GM13976 (cell line): ENCODE data around the gene LAPTM4A.

Experiments used
- DNase-seq: peaks from one replicate; pipeline ENCODE4 v3.0.0; 2012; ENCODE audit warnings: low spot score
- CTCF ChIP-seq: IDR thresholded peaks from 2 replicates; pipeline ENCODE4 v1.5.1; 2012; ENCODE audit warnings: borderline replicate concordance, mild to moderate bottlenecking; ENCODE audit not compliant: insufficient read depth; ENCODE audit errors: extremely low read depth, missing control alignments, control extremely low read depth
- in situ Hi-C: fragments of 300-500 bp; cut with MboI; formaldehyde crosslinking; loops from one replicate; pipeline ENCODE4 v1.12.0; 2022; ENCODE audit warnings: low sequenced_read_pairs, mixed read lengths, inconsistent platforms; ENCODE audit not compliant: unreplicated experiment

The LAPTM4A gene

DNA sequence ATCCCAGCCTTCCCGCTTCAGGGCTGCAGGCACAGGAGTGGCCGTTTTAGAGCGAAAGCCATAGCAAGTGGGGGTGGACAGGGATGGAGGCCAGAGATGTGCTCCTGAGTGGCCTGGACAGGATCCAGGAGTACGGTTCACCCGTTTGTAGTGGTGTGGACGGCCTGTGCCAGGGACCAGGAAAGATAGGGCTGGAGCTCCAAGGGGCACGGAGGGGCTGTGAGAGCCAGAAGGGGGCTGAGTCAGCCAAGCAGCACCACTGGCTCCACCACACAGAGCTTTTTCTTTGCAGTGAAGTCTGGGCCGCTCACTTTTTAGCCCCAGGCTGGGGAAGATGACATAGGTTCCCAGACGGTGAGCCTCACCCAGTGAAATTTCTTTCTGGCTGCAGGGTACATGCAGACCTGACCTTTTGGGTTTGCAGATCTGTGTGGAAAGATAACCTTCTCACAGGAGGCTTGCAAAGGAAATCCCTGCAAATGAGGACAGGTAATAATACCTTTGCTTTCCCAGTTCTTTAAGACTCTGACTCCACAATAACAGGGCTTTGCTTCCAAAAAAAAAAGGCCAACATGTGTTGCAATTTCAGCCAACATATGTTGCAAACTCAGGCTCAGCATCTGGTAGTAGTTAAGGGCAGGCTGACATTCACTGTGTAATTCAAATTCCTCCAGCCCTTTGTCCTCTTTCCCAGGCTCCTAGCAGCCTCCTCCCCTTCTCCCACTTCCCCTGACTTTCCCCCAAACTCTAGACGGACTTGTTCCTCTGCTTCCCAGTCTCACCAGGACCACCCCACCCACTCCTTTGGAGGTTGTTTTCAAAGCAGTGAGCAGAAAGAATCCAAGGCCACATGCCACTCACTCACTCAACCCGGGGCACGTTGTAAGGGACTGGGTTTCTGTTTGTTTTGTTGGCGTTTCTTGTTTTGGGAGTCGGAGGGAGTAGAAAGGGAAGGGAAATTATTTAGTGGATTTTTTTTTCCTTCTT, 20.3 kb upstream of the LAPTM4A start:
- no peak for TF ChIP-seq CTCF
- no peak for DNase-seq

DNA sequence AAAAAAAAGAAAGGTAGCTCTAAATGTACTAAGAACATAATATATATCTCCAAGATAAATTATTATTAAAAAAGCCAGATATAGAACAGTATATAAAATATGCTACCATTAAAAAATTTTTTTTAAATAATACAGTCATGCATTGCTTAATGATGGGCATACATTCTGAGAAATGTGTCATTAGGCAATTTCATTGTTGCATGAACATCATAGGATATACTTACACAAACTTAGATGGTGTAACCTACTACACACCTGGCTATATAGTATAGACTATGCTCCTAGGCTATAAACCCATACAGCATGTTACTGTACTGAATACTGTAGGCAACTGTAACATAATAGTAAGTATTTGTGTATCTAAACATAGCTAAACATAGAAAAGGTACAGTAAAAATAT, 18.3 kb upstream of the LAPTM4A start:
- in situ Hi-C loops: no loop called here
- no peak for TF ChIP-seq CTCF
- DNase-seq: no peak

More for the DNA sequence above, 20.3 kb upstream of the LAPTM4A start:
- in situ Hi-C loops: no loop called here

- DNase-seq: no peak
- no peak for TF ChIP-seq CTCF
- in situ Hi-C loops: no loop called here
Observed at GRCh38 chr2:20067992-20068584, 16.7 kb upstream of the LAPTM4A start.

DNA sequence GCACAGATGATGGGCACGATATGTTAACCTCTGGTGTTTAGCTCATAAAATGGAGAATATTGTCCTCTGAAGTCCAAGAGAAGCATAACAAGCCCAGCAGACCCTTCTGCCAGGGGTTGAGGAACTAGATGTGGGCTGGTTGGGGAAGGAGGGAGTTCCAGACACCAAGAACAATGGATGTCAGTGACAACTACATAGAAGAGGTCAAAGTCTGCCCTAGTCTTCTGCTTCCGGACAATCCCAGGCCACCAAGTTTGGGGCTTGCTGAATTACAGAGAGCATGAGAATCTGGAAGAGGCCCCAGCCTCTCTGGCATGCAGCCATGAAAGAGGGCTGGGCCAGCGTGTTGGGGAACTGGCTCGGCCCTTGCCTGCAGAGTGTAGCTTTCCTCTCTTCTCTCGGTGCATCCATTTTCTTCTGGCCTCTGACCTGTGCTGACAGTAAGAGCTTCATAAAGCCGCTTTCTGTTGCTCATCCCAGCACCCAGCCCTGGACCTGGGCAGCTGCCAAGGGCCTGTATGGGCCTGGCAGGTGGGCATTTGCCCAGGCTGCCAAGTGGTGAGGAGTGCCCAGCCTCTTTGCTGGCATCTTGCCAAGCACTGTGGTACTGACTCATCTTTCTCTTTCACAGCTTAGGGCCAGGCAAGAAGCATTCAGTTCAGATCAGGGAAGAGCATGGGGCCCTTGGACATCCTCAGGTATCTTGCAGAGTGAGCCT, 14.6 kb upstream of the LAPTM4A start:
- TF ChIP-seq CTCF: no peak
- in situ Hi-C loops: no loop called here
- no peak for DNase-seq

DNA sequence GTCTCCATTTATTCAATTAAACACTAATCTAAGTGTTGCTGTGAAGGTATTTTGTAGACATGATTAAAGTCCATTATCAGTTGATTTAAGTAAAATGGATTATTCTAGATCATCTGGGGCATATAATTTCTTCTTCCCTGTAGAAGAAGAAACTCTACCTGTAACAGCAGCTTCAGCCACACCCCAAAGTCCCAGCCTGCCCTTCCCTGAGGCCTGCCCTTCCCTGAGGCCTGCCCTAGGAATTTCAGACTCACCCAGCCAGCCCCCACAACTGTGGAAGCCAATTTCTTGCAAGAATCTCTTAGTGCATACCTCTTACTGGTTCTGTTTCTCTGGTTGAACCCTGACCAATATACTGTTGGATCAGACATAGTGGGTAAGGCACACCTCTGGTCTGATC, 13.4 kb upstream of the LAPTM4A start:
- no peak for DNase-seq
- in situ Hi-C loops: no loop called here
- no peak for TF ChIP-seq CTCF

- no peak for DNase-seq
- in situ Hi-C loops: no loop called here
- no peak for TF ChIP-seq CTCF
Observed at GRCh38 chr2:20064421-20064820, 13.0 kb upstream of the LAPTM4A start.
